Keratinocyte (primary cell): Measurements from ENCODE around the gene ZMYND8. TPM values are rescaled to one million over a fixed set of nuclear protein-coding genes. Genes with fewer than 3 reads are reported as not detected.

Source experiments
- DNase-seq: peaks from one replicate; pipeline ENCODE4 v3.0.0-alpha.2; 2011; ENCODE audit warnings: low read depth, missing footprints, low spot score
- FAIRE-seq: peaks from 2 replicates; lab custom pipeline; 2011; peaks lifted over from hg19 to GRCh38; lab: Jason Lieb, UNC
- H2AFZ ChIP-seq: 2 replicates; pipeline ENCODE4 v1.6.0; 2012; ENCODE audit warnings: low read length, control low read depth, inconsistent platforms; ENCODE audit not compliant: control insufficient read depth
- H3K27ac ChIP-seq: 2 replicates; pipeline ENCODE4 v1.5.1; 2011; ENCODE audit warnings: low read length; ENCODE audit not compliant: control insufficient read depth, insufficient read depth
- H3K27me3 ChIP-seq: 3 replicates; pipeline ENCODE4 v1.6.0; 2011; ENCODE audit warnings: low read length; ENCODE audit not compliant: control insufficient read depth, insufficient read depth; ENCODE audit errors: extremely low read depth
- H3K36me3 ChIP-seq, 2 experiments: 2 replicates in 1 of 2; 3 replicates in 1 of 2; pipeline ENCODE4 v1.5.1; 2011; ENCODE audit warnings: low read length in 2 of 2, mild to moderate bottlenecking in 1 of 2; ENCODE audit not compliant: control insufficient read depth in 2 of 2, insufficient read depth in 2 of 2; ENCODE audit errors: extremely low read depth in 1 of 2
- H3K4me1 ChIP-seq: 3 replicates; pipeline ENCODE4 v1.5.1; 2011; ENCODE audit warnings: low read length; ENCODE audit not compliant: control insufficient read depth, insufficient read depth; ENCODE audit errors: extremely low read depth
- H3K4me2 ChIP-seq: 3 replicates; pipeline ENCODE4 v1.6.0; 2011; ENCODE audit warnings: low read depth, low read length; ENCODE audit not compliant: control insufficient read depth, insufficient read depth; ENCODE audit errors: extremely low read depth
- H3K4me3 ChIP-seq, 3 experiments: fragments of 200-600 bp in 1 of 3; sonication (generic) in 1 of 3; 2 replicates in 2 of 3; 3 replicates in 1 of 3; pipeline ENCODE4 v1.5.1; 2011 to 2016; ENCODE audit warnings: low read length in 3 of 3, mild to moderate bottlenecking in 3 of 3, control low read depth in 2 of 3, inconsistent platforms in 1 of 3, low read depth in 1 of 3, mixed read lengths in 1 of 3, mixed run types in 1 of 3, moderate library complexity in 1 of 3; ENCODE audit not compliant: control insufficient read depth in 2 of 3, insufficient read depth in 2 of 3; ENCODE audit errors: extremely low read depth in 1 of 3
- H3K79me2 ChIP-seq: 2 replicates; pipeline ENCODE4 v1.6.0; 2012; ENCODE audit warnings: low read length; ENCODE audit not compliant: control insufficient read depth, insufficient read depth
- H3K9ac ChIP-seq: 3 replicates; pipeline ENCODE4 v1.6.0; 2011; ENCODE audit warnings: low read length; ENCODE audit not compliant: control insufficient read depth, insufficient read depth; ENCODE audit errors: extremely low read depth
- H3K9me1 ChIP-seq: 3 replicates; pipeline ENCODE4 v1.6.0; 2011; ENCODE audit warnings: low read length; ENCODE audit not compliant: control insufficient read depth, insufficient read depth; ENCODE audit errors: extremely low read depth
- H3K9me3 ChIP-seq: 2 replicates; pipeline ENCODE4 v1.5.1; 2012; ENCODE audit warnings: low read depth, low read length; ENCODE audit not compliant: control insufficient read depth
- H4K20me1 ChIP-seq: 3 replicates; pipeline ENCODE4 v1.6.0; 2011; ENCODE audit warnings: low read length; ENCODE audit not compliant: control insufficient read depth, insufficient read depth; ENCODE audit errors: extremely low read depth
- EZH2 ChIP-seq: IDR thresholded peaks from one replicate; pipeline ENCODE4 v1.6.1; 2012; ENCODE audit warnings: inconsistent platforms, mild to moderate bottlenecking, low read length, moderate library complexity
- dilution Hi-C: fragments of 300-500 bp; cut with MboI; formaldehyde crosslinking; loops from one replicate; pipeline ENCODE4 v1.7.0; 2020; ENCODE audit warnings: low sequenced_read_pairs; ENCODE audit not compliant: extremely low pct_ligation_motif_present
- polyA plus RNA-seq, 5 experiments: library from polyadenylated mRNA; depleted of rRNA in 3 of 5; stranded (reverse) in 3 of 5; stranded (forward) in 1 of 5; unstranded in 1 of 5; fragments of >200 nt; gene quantifications; 1 replicate in 1 of 5; 2 replicates in 3 of 5; 3 replicates in 1 of 5; pipeline versions ENCODE4 v1.2.1 to v1.2.3, GENCODE V29; 2011 to 2012; ENCODE audit warnings: missing spikeins in 2 of 5, low read depth in 1 of 5, low replicate concordance in 1 of 5
- TF ChIP-seq, protein P1 (sequence below), 3 experiments: IDR thresholded peaks in 1 of 3; conservative IDR thresholded peaks in 1 of 3; optimal IDR thresholded peaks in 1 of 3; 2 replicates in 2 of 3; 3 replicates in 1 of 3; pipeline versions ENCODE3 to v1.5.1; 2011; ENCODE audit warnings: low read length in 3 of 3, mild to moderate bottlenecking in 3 of 3, moderate library complexity in 2 of 3, control low read depth in 1 of 3, inconsistent platforms in 1 of 3; ENCODE audit not compliant: insufficient read depth in 2 of 3; ENCODE audit errors: extremely low read depth in 1 of 3

Gene ZMYND8
- polyA plus RNA-seq, 1 donor (not counting 4 experiments of a cell fraction or from before 2014, with no cell fraction given), result 39.8 TPM

DNA sequence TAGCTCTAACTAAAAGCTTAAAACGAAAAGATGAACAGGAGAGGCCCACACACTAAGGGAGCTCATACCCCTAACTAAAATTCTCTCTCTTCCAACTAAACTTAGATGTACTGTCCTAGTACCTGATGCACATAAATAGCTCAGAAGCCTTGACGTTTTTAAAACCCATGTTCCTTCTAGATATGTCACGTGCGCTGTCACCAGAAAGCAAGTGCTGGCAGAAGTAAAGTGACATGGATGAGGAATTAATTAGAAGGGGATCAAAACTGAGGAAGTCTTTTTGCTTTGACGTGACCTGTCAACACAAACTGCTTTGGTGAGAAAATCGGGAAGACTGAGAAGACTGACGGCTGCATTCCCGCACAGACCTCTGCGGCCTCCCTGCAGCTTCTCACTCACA, 142.5 kb downstream of the ZMYND8 start:
- FAIRE-seq (no peak), DNase-seq (no peak)
- Histone ChIP-seq H3K4me3 (no peak overlapping the region), H3K27ac (no peak overlapping the region), H3K4me1 (no peaks in the 10 kb centered on the region), H3K9ac (no peak overlapping the region), H3K27me3 (no peaks in the 10 kb centered on the region), H3K9me3 (no peaks in the 10 kb centered on the region), H4K20me1 (peaks cover 7% of the 10 kb centered on the region), H3K9me1 (no peaks in the 10 kb centered on the region), H2AFZ (no peak overlapping the region), H3K36me3 (peaks cover 54 to 61% of the 10 kb centered on the region in 2 experiments), H3K4me2 (no peak overlapping the region), H3K79me2 (peaks cover 17% of the 10 kb centered on the region)
- dilution Hi-C loops, result no loop called here
- no peak for TF ChIP-seq EZH2
- TF ChIP-seq, protein P1, sequence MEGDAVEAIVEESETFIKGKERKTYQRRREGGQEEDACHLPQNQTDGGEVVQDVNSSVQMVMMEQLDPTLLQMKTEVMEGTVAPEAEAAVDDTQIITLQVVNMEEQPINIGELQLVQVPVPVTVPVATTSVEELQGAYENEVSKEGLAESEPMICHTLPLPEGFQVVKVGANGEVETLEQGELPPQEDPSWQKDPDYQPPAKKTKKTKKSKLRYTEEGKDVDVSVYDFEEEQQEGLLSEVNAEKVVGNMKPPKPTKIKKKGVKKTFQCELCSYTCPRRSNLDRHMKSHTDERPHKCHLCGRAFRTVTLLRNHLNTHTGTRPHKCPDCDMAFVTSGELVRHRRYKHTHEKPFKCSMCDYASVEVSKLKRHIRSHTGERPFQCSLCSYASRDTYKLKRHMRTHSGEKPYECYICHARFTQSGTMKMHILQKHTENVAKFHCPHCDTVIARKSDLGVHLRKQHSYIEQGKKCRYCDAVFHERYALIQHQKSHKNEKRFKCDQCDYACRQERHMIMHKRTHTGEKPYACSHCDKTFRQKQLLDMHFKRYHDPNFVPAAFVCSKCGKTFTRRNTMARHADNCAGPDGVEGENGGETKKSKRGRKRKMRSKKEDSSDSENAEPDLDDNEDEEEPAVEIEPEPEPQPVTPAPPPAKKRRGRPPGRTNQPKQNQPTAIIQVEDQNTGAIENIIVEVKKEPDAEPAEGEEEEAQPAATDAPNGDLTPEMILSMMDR (optimal IDR thresholded peaks at IDR 0.05 in 1 of 3, IDR thresholded peaks at IDR 0.05 in 1 of 3, conservative IDR thresholded peaks at IDR 0.05 in 1 of 3; ENCODE audit: extremely low read depth in 1 of 3, insufficient read depth in 2 of 3, low read length in 3 of 3), result no peak

GRCh38 chr20:47212606-47213207, 143.8 kb downstream of the ZMYND8 start:
- H3K9ac ChIP-seq, result no peak overlapping the region
- TF ChIP-seq, protein P1 (optimal IDR thresholded peaks at IDR 0.05 in 1 of 3, IDR thresholded peaks at IDR 0.05 in 1 of 3, conservative IDR thresholded peaks at IDR 0.05 in 1 of 3; ENCODE audit: extremely low read depth in 1 of 3, insufficient read depth in 2 of 3, low read length in 3 of 3), result no peak
- no peak for TF ChIP-seq EZH2
- H3K27ac ChIP-seq, result no peak overlapping the region
- dilution Hi-C loops, result no loop called here
- H4K20me1 ChIP-seq, result peaks cover 7% of the 10 kb centered on the region
- H3K4me3 ChIP-seq, result no peak overlapping the region
- no peaks in the 10 kb centered on the region for H3K9me3 ChIP-seq
- no peaks in the 10 kb centered on the region for H3K9me1 ChIP-seq
- H3K79me2 ChIP-seq, result peaks cover 14% of the 10 kb centered on the region
- peaks cover 49 to 57% of the 10 kb centered on the region in 2 experiments for H3K36me3 ChIP-seq
- DNase-seq (no peak), FAIRE-seq (no peak)
- no peaks in the 10 kb centered on the region for H3K4me1 ChIP-seq
- no peak overlapping the region for H2AFZ ChIP-seq
- H3K4me2 ChIP-seq, result no peak overlapping the region
- no peaks in the 10 kb centered on the region for H3K27me3 ChIP-seq
